Mammary epithelial cell (primary cell): ENCODE results near the gene RNU6-7.

Experiments used
- CTCF ChIP-seq, 2 donors: IDR thresholded peaks in 1 of 2; conservative IDR thresholded peaks in 1 of 2; 2 replicates each; pipeline ENCODE4 v1.5.1; 2011 to 2012; ENCODE audit warnings: inconsistent platforms in 2 of 2, low read length in 2 of 2, mild to moderate bottlenecking in 2 of 2, control low read depth in 1 of 2, low read depth in 1 of 2; ENCODE audit not compliant: insufficient read depth in 1 of 2; ENCODE audit errors: extremely low read depth in 1 of 2
- EZH2 ChIP-seq: IDR thresholded peaks from 2 replicates; pipeline ENCODE4 v1.6.1; 2012; ENCODE audit warnings: low read length, inconsistent platforms, borderline replicate concordance

DNA sequence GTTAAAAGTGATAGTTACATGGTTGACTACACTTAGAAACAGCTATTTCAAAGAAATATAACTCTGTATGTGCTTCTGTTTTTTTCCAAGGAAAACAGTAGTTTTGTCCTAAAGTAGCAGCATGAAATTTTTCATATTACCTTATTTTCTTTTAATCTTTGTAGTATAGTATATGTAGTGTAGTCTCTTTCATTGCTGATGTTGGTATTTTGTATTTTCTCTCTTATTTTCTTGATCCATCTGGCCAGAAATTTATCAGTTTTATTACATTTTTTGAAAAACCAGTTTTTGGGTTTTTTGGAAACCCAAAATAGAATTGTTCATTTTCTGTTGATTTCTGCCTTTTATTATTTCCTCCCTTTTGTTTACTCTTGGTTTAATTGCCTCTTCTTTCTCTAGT is 7.6 kb downstream of the RNU6-7 start:
- TF ChIP-seq CTCF (conservative IDR thresholded peaks at IDR 0.05 in 1 of 2, IDR thresholded peaks at IDR 0.05 in 1 of 2; ENCODE audit: extremely low read depth in 1 of 2, insufficient read depth in 1 of 2, low read depth in 1 of 2, low read length in 2 of 2) (no peak), EZH2 (no peak)
